PC-3 (cell line): ENCODE data around the gene NPTXR. TPM values are rescaled to one million over a fixed set of nuclear protein-coding genes. Genes with fewer than 3 reads are reported as not detected.

ENCODE experiments used
- ATAC-seq: fragments of 200-7000 bp; cut with Tn5 transposase; 2 replicates; pipeline ENCODE4 v1.9.1; 2020; ENCODE audit warnings: mild to moderate bottlenecking, moderate library complexity
- BruUV-seq: library from RNA; stranded (reverse); fragments of 400-500 nt; replicated peaks from 2 replicates; lab custom pipeline; 2021; lab: Mats Ljungman, UMichigan
- CTCF ChIA-PET: fragments of 300-600 bp; sonication (Branson Sonifier 250); formaldehyde crosslinking; loops from one replicate; lab custom pipeline; 2022; ENCODE audit warnings: antibody characterized with exemption; lab: Charles Lee
- POLR2A ChIA-PET: fragments of 300-600 bp; sonication (Branson Sonifier 250); formaldehyde crosslinking; loops from one replicate; lab custom pipeline; 2022; ENCODE audit warnings: antibody characterized with exemption; ENCODE audit not compliant: unreplicated experiment; lab: Charles Lee
- DNase-seq: peaks from one replicate; pipeline ENCODE4 v3.0.0-alpha.2; 2015
- H2AFZ ChIP-seq: fragments of 300-600 bp; sonication (generic); 2 replicates; pipeline ENCODE4 v1.6.0; 2016; ENCODE audit warnings: antibody characterized with exemption, low read length
- H3F3A ChIP-seq: fragments of 300-600 bp; sonication (generic); one replicate; pipeline ENCODE4 v1.6.0; 2017; ENCODE audit warnings: antibody characterized with exemption, low read length, control low read depth, mild to moderate bottlenecking; ENCODE audit not compliant: unreplicated experiment
- H3K27ac ChIP-seq: fragments of 300-600 bp; sonication (generic); 2 replicates; pipeline ENCODE4 v1.5.1; 2016; ENCODE audit warnings: mild to moderate bottlenecking, low read length
- H3K27me3 ChIP-seq: fragments of 300-600 bp; sonication (generic); 2 replicates; pipeline ENCODE4 v1.6.1; 2016; ENCODE audit warnings: low read length, mixed read lengths
- H3K36me3 ChIP-seq: fragments of 300-600 bp; sonication (generic); 2 replicates; pipeline ENCODE4 v1.6.1; 2016; ENCODE audit warnings: low read depth, mixed run types, low read length, mixed read lengths
- H3K4me1 ChIP-seq: fragments of 300-600 bp; sonication (generic); 2 replicates; pipeline ENCODE4 v1.5.1; 2016; ENCODE audit warnings: low read length; ENCODE audit not compliant: insufficient read depth
- H3K4me2 ChIP-seq: fragments of 300-600 bp; sonication (generic); 2 replicates; pipeline ENCODE4 v1.6.0; 2016; ENCODE audit warnings: low read length
- H3K4me3 ChIP-seq: fragments of 300-600 bp; sonication (generic); 2 replicates; pipeline ENCODE4 v1.5.1; 2016; ENCODE audit warnings: mild to moderate bottlenecking, low read length, mixed read lengths
- H3K79me2 ChIP-seq: fragments of 300-600 bp; sonication (generic); 2 replicates; pipeline ENCODE4 v1.6.1; 2017; ENCODE audit warnings: low read length, mixed read lengths
- H3K9ac ChIP-seq: fragments of 300-600 bp; sonication (generic); 2 replicates; pipeline ENCODE4 v1.6.0; 2016; ENCODE audit warnings: mild to moderate bottlenecking, low read length
- H3K9me2 ChIP-seq: fragments of 300-600 bp; sonication (generic); replicated peaks from 2 replicates; pipeline ENCODE4 v1.6.1; 2016; ENCODE audit warnings: mixed run types, low read length, mixed read lengths
- H3K9me3 ChIP-seq: fragments of 300-600 bp; sonication (generic); 2 replicates; pipeline ENCODE4 v1.6.1; 2016; ENCODE audit warnings: low read length, mixed read lengths
- H4K20me1 ChIP-seq: fragments of 300-600 bp; sonication (generic); 2 replicates; pipeline ENCODE4 v1.6.1; 2016; ENCODE audit warnings: low read length, mixed read lengths
- CTCF ChIP-seq: fragments of 300-600 bp; sonication (generic); conservative IDR thresholded peaks from 2 replicates; pipeline ENCODE4 v1.5.1; 2017; ENCODE audit warnings: antibody characterized with exemption, low read depth, mild to moderate bottlenecking, low read length
- EZH2 ChIP-seq: fragments of 300-600 bp; sonication (generic); IDR thresholded peaks from one replicate; pipeline ENCODE4 v1.6.1; 2017; ENCODE audit warnings: antibody characterized with exemption, mild to moderate bottlenecking, low read length; ENCODE audit not compliant: unreplicated experiment
- EZH2phosphoT487 ChIP-seq: fragments of 300-600 bp; sonication (generic); IDR thresholded peaks from 2 replicates; pipeline ENCODE4 v1.6.1; 2018; ENCODE audit warnings: mild to moderate bottlenecking, antibody characterized with exemption, low read length, borderline replicate concordance
- intact Hi-C: fragments of 100-400 bp; cut with micrococcal nuclease; formaldehyde crosslinking; loops from 2 replicates; pipeline ENCODE4 v1.9.0; 2023
- total RNA-seq: library from RNA; depleted of rRNA; stranded (reverse); fragments of >200 nt; gene quantifications from 2 replicates; pipeline ENCODE4 v1.2.3, GENCODE V29; 2014

Gene NPTXR
- total RNA-seq, 1 experiment from 2014 or later = 2.8 TPM

GRCh38 chr22:38868886-38869381 is 25.1 kb upstream of the NPTXR start:
- Histone ChIP-seq H3K4me3 (no peak overlapping the region), H3K4me2 (no peak overlapping the region), H3K27me3 (no peaks in the 10 kb centered on the region), H3K9me3 (no peaks in the 10 kb centered on the region), H3K79me2 (peaks cover 37% of the 10 kb centered on the region), H3K36me3 (peaks cover 8% of the 10 kb centered on the region), H4K20me1 (peaks cover 5% of the 10 kb centered on the region; the same call in 1 of the 2 replicates), H3K27ac (no peak overlapping the region), H2AFZ (no peak overlapping the region), H3K9ac (no peak overlapping the region), H3K9me2 (no peaks in the 10 kb centered on the region), H3F3A (no peaks in the 10 kb centered on the region), H3K4me1 (peaks cover 21% of the 10 kb centered on the region)
- ChIA-PET CTCF (interaction anchor here (1.0 kb wide), 1 partner anchor 134 kb away, joined by 8 read pairs; no protein-coding TSS in a partner anchor), POLR2A (no interaction called here)
- TF ChIP-seq CTCF (peak; percentile 84), EZH2 (no peak), EZH2phosphoT487 (no peak)
- DNase-seq = peak; percentile 73
- intact Hi-C loops = no loop called here
- no TSS peak for BruUV-seq
- peak; percentile 51 for ATAC-seq

- Histone ChIP-seq H4K20me1 (peaks cover 5% of the 10 kb centered on the region; the same call in 1 of the 2 replicates), H3K79me2 (peaks cover 37% of the 10 kb centered on the region), H3K4me1 (peaks cover 15% of the 10 kb centered on the region), H3K9ac (no peak overlapping the region), H3F3A (no peaks in the 10 kb centered on the region), H3K36me3 (peaks cover 8% of the 10 kb centered on the region), H3K9me2 (no peaks in the 10 kb centered on the region), H3K27ac (no peak overlapping the region), H3K4me2 (no peak overlapping the region), H3K27me3 (no peaks in the 10 kb centered on the region), H3K4me3 (no peak overlapping the region), H3K9me3 (no peaks in the 10 kb centered on the region), H2AFZ (no peak overlapping the region)
- DNase-seq = no peak
- no TSS peak for BruUV-seq
- ChIA-PET POLR2A (no interaction called here), CTCF (interaction anchor here (1.0 kb wide), 1 partner anchor 135 kb away, joined by 8 read pairs; no protein-coding TSS in a partner anchor)
- no peak for ATAC-seq
- TF ChIP-seq CTCF = no peak
- intact Hi-C loops = no loop called here
Measured at GRCh38 chr22:38868286-38868721, 24.5 kb upstream of the NPTXR start.

- Histone ChIP-seq H3K4me3 (no peak overlapping the region), H3K79me2 (peaks cover 37% of the 10 kb centered on the region), H3K4me2 (no peak overlapping the region), H3F3A (no peaks in the 10 kb centered on the region), H3K9me3 (no peaks in the 10 kb centered on the region), H3K27ac (no peak overlapping the region), H3K36me3 (peaks cover 8% of the 10 kb centered on the region), H4K20me1 (peaks cover 5% of the 10 kb centered on the region; the same call in 1 of the 2 replicates), H3K9ac (no peak overlapping the region), H3K9me2 (no peaks in the 10 kb centered on the region), H3K4me1 (peaks cover 10% of the 10 kb centered on the region), H3K27me3 (no peaks in the 10 kb centered on the region), H2AFZ (no peak overlapping the region)
- ATAC-seq (no peak), DNase-seq (no peak)
- ChIA-PET POLR2A (no interaction called here), CTCF (no interaction called here)
- no peak for TF ChIP-seq EZH2
- TF ChIP-seq EZH2phosphoT487 = no peak
- no peak for TF ChIP-seq CTCF
- no TSS peak for BruUV-seq
- intact Hi-C loops = no loop called here
Measured at GRCh38 chr22:38867471-38868285, 23.9 kb upstream of the NPTXR start.
